Esophagus squamous epithelium (tissue), 4 donors: ENCODE results near the gene FGF14.

Experiments
- POLR2A ChIP-seq, 4 donors: fragments of 450-650 bp; IDR thresholded peaks; one replicate each; pipeline ENCODE4 v1.6.1; 2017; ENCODE audit warnings: antibody characterized with exemption in 4 of 4, mild to moderate bottlenecking in 4 of 4, moderate library complexity in 3 of 4
- TF ChIP-seq, protein P1 (sequence below), 6 experiments: fragments of 450-650 bp in 4 of 6; fragments of 200-600 bp in 2 of 6; sonication (generic) in 2 of 6; IDR thresholded peaks; one replicate each; pipeline ENCODE4 v1.5.1; 2016 to 2019; ENCODE audit warnings: antibody characterized with exemption in 6 of 6, mild to moderate bottlenecking in 4 of 6, moderate library complexity in 4 of 6

- TF ChIP-seq, protein P1, sequence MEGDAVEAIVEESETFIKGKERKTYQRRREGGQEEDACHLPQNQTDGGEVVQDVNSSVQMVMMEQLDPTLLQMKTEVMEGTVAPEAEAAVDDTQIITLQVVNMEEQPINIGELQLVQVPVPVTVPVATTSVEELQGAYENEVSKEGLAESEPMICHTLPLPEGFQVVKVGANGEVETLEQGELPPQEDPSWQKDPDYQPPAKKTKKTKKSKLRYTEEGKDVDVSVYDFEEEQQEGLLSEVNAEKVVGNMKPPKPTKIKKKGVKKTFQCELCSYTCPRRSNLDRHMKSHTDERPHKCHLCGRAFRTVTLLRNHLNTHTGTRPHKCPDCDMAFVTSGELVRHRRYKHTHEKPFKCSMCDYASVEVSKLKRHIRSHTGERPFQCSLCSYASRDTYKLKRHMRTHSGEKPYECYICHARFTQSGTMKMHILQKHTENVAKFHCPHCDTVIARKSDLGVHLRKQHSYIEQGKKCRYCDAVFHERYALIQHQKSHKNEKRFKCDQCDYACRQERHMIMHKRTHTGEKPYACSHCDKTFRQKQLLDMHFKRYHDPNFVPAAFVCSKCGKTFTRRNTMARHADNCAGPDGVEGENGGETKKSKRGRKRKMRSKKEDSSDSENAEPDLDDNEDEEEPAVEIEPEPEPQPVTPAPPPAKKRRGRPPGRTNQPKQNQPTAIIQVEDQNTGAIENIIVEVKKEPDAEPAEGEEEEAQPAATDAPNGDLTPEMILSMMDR (IDR thresholded peaks at IDR 0.05), result no peak
- no peak for TF ChIP-seq POLR2A (IDR thresholded peaks at IDR 0.05)
These were observed 365.9 kb downstream of the FGF14 start for GRCh38 chr13:102035969-102036368.
